IPS-11a (cell line): ENCODE results near the gene PNPLA4.

ENCODE experiments used
- H3K4me3 ChIP-seq: one replicate; pipeline ENCODE4 v1.5.1; 2013; ENCODE audit warnings: low read depth, low read length, control low read depth

Gene PNPLA4, protein sequence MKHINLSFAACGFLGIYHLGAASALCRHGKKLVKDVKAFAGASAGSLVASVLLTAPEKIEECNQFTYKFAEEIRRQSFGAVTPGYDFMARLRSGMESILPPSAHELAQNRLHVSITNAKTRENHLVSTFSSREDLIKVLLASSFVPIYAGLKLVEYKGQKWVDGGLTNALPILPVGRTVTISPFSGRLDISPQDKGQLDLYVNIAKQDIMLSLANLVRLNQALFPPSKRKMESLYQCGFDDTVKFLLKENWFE

DNA sequence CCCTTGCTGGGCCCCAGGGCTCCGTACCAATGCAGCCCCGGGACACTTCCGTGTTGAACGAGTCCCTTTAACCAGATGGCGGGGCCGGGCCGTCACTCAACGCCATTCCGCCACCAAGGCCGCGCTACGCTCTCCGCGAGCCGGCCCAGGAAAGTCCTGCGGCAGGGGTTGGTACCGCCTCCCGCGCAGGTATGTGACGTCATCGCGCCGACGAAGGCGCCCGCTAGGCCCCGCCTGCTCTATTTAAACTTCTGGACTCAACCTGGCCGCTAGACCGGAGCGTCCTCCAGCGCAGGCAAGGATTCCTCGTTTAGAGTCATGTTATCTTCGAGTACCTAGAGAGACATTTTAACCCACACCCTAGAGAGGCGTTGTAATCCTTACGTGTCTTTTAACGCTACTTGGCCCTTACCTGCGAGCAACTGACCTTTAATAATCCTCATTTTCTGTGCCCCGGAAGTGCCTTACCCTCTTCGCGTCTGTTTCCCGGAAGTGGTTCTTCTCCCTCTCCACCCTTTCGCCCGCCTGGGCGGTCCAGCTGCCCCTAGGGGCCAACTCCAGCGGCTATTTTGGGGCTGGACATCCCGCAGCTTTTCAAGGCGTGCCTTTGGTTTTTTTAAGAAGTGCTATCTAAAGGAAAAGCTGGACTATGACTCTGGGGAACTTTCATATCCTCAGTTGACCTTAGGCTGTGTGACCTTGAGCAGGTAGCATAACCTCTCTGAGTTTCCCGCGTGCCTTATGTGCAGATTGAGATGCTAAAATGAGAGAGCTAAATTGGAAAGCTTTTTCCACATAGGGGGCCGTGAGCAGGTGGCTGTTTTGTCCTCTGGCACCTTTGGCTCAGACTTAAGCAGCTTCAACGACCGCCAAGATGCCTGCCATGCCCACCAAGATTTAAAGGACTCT lies at the start of gene PNPLA4:
TSS of gene PNPLA4 (minus strand) at position 155 of the 909 bp plus-strand sequence. CDS start 1,294 bp downstream, outside the sequence.
- peak within 1 kb of the TSS; percentile 73 for H3K4me3 ChIP-seq

DNA sequence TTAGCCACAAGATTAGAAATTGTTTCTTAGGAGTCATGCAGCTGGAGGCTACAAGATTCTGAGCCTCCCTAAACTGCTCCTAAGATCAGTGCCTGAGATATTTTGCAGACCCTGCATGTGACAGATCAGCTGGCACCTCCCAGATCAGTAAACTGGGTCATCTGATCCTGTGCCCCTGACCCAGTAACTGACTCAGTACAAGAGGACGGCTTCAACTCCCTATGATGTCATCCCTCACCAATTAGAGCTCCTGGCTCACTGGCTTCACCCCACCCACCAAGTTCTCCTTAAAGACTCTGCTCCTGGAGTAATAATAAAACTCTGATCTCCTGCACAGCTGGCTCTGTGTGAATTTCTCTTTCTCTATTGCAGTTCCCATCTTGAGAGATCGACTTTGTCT lies 45.4 kb upstream of the PNPLA4 start:
- H3K4me3 ChIP-seq: no peak overlapping the region

DNA sequence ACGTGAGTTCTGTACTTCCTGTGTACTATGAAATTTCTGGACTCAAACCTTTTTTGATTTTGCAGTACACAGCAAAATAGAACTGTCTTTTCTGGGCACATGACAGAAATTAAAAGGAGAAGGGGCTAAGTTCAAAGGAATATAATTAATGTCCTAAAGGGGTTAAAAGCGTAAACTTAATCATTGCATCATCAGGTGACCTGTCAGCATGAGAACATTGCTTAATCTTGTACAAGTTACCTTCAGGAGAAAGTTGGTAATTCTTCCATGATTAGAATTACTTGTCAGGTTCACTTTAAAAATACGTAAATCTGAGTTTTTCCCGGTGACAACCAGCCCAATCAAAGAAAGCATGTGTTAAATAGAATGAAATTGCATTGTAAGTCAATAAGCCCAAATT lies 43.2 kb upstream of the PNPLA4 start:
- H3K4me3 ChIP-seq: no peak overlapping the region

DNA sequence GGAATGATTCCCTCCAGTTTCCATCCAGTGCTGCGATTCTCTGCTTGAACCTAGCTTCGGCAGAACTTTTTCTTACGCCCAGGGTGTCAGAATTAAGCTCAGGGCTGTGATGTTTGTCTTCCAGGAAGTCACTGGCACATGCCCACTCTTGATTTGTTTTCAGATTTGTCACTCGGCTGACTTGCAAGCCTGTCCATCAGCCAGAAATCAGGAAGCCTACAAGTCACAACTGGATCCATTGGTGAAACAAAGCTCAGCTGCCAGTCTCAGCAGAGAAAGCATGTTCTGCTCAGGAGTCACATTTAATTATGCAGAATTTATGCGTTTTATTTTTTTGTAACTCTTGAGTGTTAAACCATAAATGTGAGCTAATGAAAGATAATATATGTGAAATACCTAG lies 38.2 kb upstream of the PNPLA4 start:
- H3K4me3 ChIP-seq: no peak overlapping the region

DNA sequence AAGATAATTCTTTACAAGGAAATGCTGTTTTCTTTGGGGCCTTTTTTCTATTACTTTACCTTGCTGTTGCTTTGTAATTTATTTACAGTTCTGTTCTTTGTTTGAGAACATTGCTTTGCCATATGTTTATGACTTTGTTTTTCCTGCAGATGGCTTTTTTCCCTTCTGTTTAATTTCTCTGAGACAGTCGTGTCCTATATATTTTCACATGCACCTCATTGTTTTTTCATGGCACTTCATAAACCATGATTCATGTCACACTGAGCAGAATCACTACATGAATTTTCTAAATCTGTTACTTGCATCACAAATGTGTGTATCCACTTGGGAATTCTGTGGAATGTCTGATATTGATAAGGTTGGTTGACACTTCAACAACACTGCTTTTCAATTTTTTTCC lies 33.0 kb upstream of the PNPLA4 start:
- no peak overlapping the region for H3K4me3 ChIP-seq

DNA sequence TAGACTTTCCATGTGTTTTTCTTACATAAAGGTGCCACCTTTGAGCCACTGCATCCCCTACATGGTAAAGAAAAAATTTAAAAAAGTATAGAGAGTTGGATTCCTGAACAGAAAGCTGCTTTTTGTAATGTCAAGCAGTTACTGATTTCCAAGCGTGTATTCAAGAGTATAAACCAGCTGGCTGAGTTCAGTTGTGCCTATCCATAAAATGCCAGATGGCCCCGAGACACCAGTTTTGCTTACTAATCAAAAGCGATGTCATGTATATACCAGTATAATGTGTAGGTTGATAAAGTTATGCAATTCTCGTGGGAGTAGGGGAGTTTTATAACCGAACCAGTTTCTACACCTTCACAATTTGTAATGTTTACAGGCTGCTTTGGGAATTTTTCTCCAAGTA lies 26.2 kb upstream of the PNPLA4 start:
- H3K4me3 ChIP-seq: no peak overlapping the region

DNA sequence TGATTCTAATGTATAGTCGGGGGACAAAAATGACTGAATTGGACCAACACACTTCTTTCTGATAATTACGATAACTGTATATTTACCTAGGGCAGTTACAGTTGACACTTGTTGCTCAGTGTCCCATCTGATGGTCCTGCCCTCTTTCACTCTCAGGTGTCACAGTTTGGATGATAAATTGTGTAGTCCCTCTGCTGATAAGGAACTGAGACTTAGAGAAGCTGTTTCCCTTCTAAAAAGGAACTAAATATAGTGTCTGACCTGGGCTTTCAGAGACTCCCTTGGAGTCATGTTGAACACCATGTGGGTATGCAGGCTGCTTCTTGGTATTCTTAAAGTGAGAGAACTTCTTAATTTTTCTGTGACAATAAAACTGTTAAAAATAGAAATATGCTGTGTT lies 23.7 kb upstream of the PNPLA4 start:
- no peak overlapping the region for H3K4me3 ChIP-seq

DNA sequence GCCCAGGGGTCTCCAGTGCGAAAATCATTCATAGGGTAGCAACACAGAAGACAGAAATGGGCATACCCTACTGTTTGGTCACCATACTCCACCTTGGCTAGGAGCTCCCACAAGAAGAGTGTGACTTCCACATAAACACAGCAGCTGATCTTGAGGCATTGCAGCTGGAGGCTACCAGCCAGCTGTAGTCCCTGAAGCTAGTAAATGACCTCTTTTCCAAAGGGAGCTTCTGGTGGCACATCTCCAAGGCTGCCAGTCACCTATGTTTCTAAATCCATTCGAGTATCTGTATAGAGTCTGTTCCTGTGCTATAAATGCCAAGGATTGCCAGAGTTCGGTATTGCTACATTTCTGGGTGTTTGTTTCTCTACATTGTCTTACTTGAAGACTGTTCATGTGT lies 21.3 kb upstream of the PNPLA4 start:
- H3K4me3 ChIP-seq: no peak overlapping the region

DNA sequence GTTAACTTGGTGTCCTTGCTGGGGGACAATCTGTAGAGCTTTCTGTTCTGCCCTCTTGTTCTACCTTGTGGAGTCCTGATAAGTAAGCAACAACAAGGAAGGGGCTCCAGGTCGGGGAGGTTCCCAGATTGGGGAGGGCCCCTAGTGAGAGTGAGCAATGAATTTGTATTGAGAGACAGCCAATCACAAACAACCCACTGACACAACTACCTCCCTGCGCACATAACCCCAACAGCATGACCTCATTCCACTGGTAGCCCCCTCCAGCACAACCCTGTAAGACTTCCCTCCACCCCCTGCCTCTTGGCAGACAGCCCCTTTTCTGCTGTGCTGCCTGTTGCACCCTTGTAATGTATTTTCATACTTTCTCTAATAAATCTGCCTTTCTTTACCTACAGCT lies 19.7 kb upstream of the PNPLA4 start:
- H3K4me3 ChIP-seq: no peak overlapping the region

DNA sequence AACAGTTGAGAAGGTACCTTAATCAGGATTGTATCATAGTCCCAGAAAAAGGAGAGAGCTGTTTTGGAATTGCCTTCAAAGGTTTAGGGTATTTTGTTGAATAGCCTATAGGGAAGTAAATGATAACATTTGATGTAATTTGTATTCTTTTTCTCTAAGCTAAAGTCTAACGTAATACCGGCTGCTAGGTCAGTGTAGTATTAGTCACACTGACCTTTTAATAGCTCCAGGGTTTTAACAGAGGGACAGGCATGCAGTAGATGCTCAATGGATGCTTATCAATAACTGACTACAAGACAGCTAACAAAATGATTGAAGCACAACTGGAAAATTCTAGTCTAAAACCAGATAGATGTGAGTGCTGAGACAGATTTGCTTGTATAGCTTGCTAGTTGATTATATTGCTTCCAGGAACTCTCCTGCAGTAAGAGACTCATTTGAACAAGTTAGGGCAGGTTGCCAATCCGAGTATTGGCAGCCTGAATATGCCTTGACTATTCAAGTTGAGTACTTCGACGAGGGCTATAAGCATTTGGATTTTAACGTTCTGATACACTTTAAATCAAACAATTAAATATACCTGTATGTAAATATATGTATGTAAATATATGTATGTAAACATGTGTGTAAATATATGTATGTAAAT lies 16.5 kb upstream of the PNPLA4 start:
- no peak overlapping the region for H3K4me3 ChIP-seq

DNA sequence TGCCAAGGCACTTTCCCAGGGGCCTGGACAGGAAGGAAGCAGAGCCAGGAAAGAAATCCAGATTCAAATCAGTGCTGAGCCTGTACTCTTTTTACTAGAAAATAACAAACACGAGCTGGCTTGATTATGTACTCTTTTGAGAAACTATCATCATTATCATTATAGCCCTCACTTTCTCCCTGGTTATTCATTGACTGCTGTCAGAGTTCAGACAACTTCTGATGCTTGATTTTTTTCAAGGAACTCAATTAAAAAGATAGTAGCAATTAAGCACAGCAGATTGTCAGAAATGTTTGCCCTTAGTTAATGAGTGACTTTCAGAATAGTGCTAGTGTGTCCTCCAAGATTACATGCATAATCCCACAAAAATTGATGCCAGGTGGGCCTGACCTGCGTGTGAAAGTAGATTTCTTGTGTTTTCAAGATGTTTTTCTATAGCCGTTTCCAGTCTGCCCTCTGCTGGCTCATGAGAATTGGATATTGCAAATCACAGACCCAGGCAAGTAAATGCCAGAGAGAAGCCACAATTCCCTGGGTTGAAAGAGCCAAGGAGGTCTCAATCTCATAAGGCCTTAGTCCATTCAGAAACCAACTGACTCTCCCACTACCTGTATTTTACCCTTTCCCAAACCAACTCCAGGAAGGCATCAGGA lies 14.3 kb upstream of the PNPLA4 start:
- no peak overlapping the region for H3K4me3 ChIP-seq

DNA sequence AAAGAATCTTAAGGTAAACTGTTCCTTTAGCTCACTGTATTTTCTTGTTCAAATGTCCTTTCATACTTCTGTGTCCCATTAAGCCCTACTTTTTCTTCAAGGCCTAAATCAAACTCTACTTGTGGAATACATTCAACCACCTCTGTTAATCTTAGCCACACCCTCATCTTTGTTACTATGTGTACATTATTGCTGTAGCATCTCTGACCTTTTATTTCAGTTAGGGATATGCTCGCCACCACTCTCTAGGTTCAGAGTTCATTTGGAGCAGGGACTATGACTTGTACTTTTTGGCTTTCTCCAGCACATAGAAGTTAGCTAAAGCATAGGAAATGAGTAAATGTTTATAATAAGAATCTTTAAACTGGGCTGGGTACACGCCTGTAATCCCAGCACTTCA lies 6.8 kb upstream of the PNPLA4 start:
- no peak overlapping the region for H3K4me3 ChIP-seq

DNA sequence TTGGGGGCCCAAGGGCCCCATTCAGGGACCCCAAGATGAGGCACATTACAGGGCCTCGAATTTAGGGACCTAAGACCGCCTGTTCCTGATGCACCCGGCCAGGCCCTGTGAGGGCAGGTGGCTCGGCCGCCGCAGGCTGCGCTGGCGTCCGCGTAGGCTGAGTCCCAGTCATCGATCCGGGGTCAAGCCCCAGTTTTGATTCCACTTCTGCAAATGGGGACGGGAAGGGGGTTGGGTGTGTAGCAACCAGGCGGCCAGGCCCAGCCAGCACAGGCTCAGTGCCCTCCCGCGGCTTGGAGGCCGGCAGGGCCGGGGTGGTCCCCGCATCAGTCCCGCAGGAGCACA lies 327 bp downstream of the PNPLA4 start:
- peak overlapping the region; percentile 73 for H3K4me3 ChIP-seq

DNA sequence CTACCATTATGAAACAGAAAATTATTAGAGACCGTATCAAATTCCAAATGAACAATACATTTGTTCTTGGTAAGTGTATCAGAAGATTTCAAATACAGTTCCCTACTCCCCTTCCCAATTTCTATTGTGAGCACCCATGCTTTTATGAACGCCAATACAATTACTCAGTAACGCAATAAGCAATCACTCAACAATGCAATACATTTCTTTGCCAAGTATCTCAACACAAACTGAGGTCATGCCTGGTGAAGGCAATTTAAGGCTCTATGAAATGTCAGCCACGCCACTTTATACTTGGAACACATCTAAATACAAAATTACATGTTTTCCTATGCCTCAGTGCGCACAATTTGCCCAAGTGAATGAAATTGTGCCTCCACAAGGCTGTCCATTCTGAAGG lies 712 bp downstream of the PNPLA4 start:
- peak overlapping the region; percentile 73 for H3K4me3 ChIP-seq

DNA sequence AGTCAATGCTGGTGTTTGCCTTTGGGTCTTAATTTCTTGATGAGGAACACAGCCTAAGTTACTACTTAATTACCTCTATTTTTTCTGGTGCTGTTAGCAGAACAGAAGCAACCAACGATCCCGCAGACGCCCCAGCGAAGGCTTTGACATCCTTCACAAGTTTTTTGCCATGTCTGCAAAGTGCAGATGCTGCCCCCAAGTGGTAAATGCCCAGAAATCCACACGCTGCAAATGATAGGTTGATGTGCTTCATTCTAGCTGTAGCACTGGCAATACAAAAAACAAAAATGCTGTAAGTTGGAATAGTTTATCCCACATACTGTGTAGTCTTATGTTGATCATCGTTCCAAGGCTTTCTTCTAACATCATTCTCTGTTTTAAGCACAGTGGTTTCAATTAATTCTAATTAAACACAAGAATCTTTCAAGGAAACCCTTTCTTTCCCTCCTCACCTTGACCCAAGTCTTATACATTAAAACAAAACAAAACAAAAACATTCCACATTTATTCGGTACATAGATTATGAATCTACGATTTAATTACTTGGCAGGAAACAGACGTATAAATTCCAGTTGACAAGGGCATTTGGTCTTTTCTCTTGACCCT lies 1.2 kb downstream of the PNPLA4 start:
- H3K4me3 ChIP-seq: no peak overlapping the region

DNA sequence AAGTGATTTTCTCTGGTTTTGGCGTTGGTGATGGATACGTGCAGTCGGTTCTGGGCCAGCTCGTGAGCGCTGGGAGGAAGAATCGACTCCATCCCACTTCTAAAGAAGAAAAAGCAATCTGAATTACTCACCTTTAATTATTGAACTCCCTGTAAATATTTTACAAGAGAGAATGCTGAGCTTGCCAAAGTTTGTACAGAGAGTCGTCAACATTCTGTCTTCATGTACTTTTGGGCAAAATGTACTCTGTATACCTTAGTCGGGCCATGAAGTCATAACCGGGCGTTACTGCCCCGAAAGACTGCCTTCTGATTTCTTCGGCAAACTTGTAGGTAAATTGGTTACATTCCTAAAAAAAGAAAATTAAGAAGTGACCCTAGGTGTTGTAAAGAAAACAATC lies 5.5 kb downstream of the PNPLA4 start:
- H3K4me3 ChIP-seq: no peak overlapping the region

DNA sequence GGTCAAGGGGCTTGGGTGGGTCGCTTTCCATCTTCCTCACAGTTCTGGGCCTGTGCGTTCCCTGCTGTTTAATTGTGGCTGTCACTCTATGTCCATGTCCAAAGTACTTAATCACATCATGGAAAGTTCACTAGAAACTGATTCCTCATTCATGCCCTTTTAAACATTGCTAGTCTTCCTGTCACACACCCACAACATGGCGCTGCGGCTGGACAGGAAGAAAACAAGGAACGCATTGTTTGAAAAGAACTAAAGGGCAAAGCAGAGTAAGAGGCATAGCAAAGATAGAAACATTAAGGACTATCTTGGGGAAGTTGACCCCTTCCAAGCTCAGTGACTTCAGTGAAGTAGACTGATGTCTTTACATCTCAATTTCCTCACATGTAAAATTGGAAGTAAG lies 18.4 kb downstream of the PNPLA4 start:
- no peak overlapping the region for H3K4me3 ChIP-seq

DNA sequence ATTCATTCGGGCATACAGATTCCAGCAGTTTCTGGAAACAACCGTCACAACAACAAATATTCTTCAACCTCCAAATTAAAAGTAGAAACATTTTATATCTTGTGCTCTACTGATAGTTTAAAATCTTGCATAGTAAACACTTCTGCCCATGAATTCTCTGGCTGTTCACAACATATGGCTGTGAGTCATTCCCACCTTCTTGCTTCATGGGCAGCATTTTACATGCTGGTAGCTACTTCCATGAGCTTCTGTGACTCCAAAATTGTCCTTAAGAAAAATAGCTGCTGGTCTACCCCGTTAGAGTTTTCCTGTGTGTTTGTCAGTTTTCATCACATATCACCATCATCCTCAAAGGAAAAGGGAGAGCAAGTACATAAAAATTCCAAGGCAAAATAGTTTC lies 22.7 kb downstream of the PNPLA4 start:
- no peak overlapping the region for H3K4me3 ChIP-seq

DNA sequence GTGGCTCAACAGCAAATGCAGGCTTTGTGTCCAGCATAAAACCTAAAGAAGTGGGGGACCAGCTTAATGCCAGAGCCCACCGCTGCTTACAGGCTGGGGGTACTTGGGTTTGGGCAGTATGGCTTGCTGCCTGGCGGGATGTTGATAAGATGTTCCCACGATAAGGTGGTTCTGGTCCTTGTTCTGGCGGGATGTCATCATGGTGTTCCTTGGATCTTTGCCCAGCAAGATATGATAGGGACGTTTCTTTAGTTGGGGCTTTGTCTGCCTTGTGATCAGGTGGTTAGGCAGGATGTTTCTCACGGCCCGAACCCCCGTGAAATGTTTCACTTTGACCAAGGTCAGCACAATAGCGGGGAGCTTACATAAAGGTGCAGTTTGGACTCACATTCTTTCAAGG lies 35.3 kb downstream of the PNPLA4 start:
- no peak overlapping the region for H3K4me3 ChIP-seq

DNA sequence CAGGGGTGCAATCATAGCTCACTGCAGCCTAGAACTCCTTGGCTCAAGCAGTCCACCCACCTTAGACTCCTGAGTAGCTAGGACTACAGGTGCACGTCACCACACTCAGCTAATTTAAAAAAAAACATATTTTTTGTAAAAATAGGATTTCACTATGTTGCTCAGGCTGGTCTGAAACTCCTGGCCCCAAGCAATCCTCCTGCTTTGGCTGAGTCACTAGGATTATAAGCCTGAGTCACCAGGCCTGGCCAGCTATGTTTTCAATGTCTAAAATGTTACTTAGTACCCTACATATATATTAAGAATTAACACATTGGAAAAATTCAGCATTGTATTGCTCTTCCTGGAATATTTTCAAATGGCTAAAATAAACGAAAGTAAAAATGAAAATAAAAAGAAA lies 37.5 kb downstream of the PNPLA4 start:
- H3K4me3 ChIP-seq: no peak overlapping the region

DNA sequence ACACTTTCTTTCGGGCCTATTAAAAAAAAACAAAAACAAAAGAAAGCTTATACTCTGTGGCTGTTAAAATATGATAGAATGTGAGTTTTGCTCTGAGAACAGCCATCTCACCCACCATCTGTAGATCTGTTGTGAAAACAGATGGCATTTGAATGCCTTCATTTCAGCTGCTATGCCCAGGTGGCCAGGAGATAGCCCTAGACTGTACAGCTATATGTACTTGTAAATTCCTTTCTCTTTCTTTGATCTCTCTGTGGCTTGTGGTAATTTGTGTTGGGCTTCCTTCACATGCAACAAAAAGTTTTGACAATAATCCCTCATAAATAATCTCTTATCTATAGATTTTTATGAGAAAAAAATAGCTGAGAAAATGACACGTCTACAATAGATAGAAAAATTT lies 38.1 kb downstream of the PNPLA4 start:
- no peak overlapping the region for H3K4me3 ChIP-seq
